Central memory CD4-positive, alpha-beta T cell (primary cell): ENCODE results near the gene RPL6.

ENCODE experiments used
- DNase-seq: peaks from one replicate; pipeline ENCODE4 v3.0.0; 2022

Gene RPL6

DNA sequence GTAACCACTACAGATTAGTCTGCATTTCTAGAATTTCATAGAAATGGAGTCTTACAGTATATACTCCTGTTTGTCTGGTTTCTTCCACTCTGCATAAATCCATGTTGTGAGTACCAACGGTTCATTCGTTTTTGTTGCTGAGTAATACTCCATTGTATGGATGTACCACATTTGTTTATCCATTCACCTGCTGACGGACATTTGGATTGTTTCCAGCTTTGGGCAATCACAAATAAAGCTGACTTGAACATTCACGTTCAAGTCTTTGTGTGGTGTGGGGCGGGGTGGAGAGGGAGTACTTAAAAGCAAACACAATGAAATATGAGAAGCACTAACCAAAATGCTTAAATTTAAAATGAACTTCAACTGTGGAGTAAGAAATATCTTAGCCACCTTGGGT is 34.3 kb downstream of the RPL6 start:
- no peak for DNase-seq

DNA sequence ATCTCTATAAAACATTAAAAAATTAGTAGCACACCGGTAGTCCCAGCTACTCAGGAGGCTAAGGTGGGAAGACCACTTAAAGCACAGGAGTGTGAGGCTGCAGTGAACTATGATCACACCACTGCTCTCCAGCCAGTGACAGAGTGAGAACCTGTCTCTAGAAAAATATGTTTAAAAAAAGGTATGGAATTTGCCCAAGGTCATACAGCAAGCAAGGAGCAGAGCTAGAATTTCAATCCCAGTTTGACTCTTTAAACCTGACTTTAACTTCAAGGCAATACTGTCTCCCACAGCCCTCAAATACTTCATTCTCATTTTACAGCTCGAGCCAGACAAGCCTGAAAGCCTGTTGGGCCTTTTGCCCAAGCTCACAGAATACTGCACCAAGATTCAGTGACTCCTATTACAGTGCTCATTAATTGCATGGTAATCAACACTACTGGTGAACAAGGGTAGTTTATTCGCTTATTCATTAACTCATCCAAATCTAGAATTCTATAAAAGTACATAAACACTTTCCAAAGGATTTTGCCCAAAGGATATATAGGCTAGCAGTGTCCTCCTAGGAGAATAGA is 35.2 kb downstream of the RPL6 start:
- no peak for DNase-seq

- DNase-seq, result no peak
Observed at GRCh38 chr12:112370868-112371510, 38.4 kb downstream of the RPL6 start.

DNA sequence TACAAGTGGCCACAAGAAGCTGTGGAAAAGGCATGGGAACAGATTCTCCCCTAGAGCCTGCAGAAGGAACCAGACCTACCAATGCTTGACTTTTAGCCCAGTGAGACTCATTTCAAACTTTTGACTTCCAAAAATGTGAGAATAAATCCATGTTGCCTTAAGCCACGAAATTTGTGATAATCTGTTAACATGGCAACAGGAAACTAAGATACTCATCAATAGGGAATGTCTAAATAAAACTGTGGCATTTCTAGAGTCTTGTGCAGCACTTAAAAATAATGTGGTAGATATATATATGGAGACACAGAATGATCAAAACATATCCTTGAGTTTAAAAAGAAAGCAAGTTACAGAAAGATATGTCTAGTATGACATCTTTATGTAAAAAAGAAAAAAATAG is 39.2 kb downstream of the RPL6 start:
- no peak for DNase-seq

GRCh38 chr12:112368856-112369255 is 40.5 kb downstream of the RPL6 start:
- DNase-seq, result no peak

DNA sequence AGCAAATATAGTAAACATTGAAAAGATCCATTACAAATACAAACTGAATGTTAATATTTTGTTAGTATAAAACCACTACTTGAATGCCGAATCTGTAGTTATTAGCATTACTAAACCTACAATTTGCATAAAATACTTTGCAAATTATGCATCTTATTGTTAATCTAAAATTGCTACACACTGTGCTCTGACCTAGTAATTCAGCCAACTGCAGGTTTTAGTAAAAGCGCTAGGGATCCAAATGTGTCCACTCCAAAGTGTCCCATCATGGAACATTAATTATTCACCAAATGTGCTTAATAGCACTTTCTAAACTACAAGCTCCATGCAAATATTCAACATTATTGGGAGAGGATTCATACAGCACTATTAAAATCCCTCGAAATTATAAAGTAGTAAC is 41.4 kb downstream of the RPL6 start:
- DNase-seq, result no peak

DNA sequence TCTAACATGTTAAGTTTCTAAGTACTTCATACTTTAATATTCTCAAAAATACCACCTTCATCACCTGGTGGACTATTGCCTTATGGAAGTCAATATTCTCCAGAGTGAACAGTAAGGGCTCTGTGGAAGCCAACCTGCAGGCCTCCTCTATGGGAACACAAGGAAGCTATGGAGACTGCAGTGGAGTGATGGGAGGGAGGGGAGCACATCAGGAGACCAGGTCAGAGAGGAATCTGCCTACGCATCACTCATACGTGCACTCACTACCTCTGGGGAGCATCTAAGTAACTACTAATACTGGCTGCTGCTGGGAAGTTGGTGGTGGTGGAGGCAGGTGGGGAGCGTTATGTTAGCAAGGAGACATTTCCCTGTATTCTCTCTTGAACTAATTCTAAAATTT is 47.1 kb downstream of the RPL6 start:
- DNase-seq, result no peak

GRCh38 chr12:112361271-112361670 is 48.1 kb downstream of the RPL6 start:
- no peak for DNase-seq

- no peak for DNase-seq
Observed at GRCh38 chr12:112359290-112359689, 50.1 kb downstream of the RPL6 start.

GRCh38 chr12:112357214-112357613 is 52.2 kb downstream of the RPL6 start:
- no peak for DNase-seq
